ENCODE data around the gene PCK2. TPM values are rescaled to one million over a fixed set of nuclear protein-coding genes. Genes with fewer than 3 reads are reported as not detected.

The PCK2 gene
- total RNA-seq, 2 donors from 2014 or later = 133 to 173 TPM

- intact Hi-C loops (cut with DNase I) = no loop called here
- H3K27me3 ChIP-seq = no peaks in the 10 kb centered on the region
- no peak for DNase-seq
These were observed 22.2 kb upstream of the PCK2 start for GRCh38 chr14:24071836-24072430.

GRCh38 chr14:24072436-24072835, 21.7 kb upstream of the PCK2 start:
- no peaks in the 10 kb centered on the region for H3K36me3 ChIP-seq
- no peak overlapping the region for H3K27ac ChIP-seq
- H3K9ac ChIP-seq (ENCODE audit: low read depth in 2 of 2, low read length in 2 of 2) = no peak overlapping the region
- H3K27me3 ChIP-seq = no peaks in the 10 kb centered on the region
- DNase-seq = no peak
- no peak overlapping the region for H3K4me3 ChIP-seq
- no peak for TF ChIP-seq CTCF (IDR thresholded peaks at IDR 0.05)
- H3K9me3 ChIP-seq = no peaks in the 10 kb centered on the region
- intact Hi-C loops (cut with DNase I) = no loop called here
- peaks cover under 1% of the 10 kb centered on the region for H3K4me1 ChIP-seq

More at GRCh38 chr14:24071836-24072430, 22.2 kb upstream of the PCK2 start:
- no peak overlapping the region for H3K4me3 ChIP-seq
- H3K9ac ChIP-seq (ENCODE audit: low read depth in 2 of 2, low read length in 2 of 2) = no peak overlapping the region
- TF ChIP-seq CTCF (IDR thresholded peaks at IDR 0.05) = no peak
- peaks cover 5% of the 10 kb centered on the region for H3K4me1 ChIP-seq
- no peaks in the 10 kb centered on the region for H3K9me3 ChIP-seq
- H3K27ac ChIP-seq = no peak overlapping the region
- H3K36me3 ChIP-seq = no peaks in the 10 kb centered on the region

- intact Hi-C loops (cut with DNase I) = no loop called here
- no peak overlapping the region for H3K9ac ChIP-seq (ENCODE audit: low read depth in 2 of 2, low read length in 2 of 2)
These were observed 20.9 kb upstream of the PCK2 start for GRCh38 chr14:24072881-24073877.

GRCh38 chr14:24074625-24075484, 19.3 kb upstream of the PCK2 start:
- intact Hi-C loops (cut with DNase I) = no loop called here
- Histone ChIP-seq H3K27ac (no peak overlapping the region), H3K27me3 (no peaks in the 10 kb centered on the region), H3K9ac (ENCODE audit: low read depth in 2 of 2, low read length in 2 of 2) (no peak overlapping the region), H3K4me3 (no peak overlapping the region), H3K36me3 (no peaks in the 10 kb centered on the region), H3K9me3 (no peaks in the 10 kb centered on the region), H3K4me1 (no peaks in the 10 kb centered on the region)
- DNase-seq = no peak
- TF ChIP-seq CTCF (IDR thresholded peaks at IDR 0.05) = no peak

More at GRCh38 chr14:24072881-24073877, 20.9 kb upstream of the PCK2 start:
- DNase-seq = no peak
- Histone ChIP-seq H3K9me3 (no peaks in the 10 kb centered on the region), H3K4me3 (no peak overlapping the region), H3K27me3 (no peaks in the 10 kb centered on the region), H3K27ac (no peak overlapping the region), H3K36me3 (no peaks in the 10 kb centered on the region), H3K4me1 (no peaks in the 10 kb centered on the region)
- TF ChIP-seq CTCF (IDR thresholded peaks at IDR 0.05) = no peak
